Effector memory CD8-positive, alpha-beta T cell (primary cell): ENCODE measurements around the gene RBMS3.
"Not testable (repeated sequence)": the region's sequence is repeated elsewhere in the genome, so short reads cannot be mapped to it uniquely, and the experiment has no call there.

Source experiments
- ATAC-seq: fragments of 150-1000 bp; cut with Tn5 transposase; replicated peaks from 2 replicates; pipeline ENCODE4 v1.10.0; 2021; ENCODE audit warnings: mild to moderate bottlenecking, moderate library complexity
- DNase-seq, 3 experiments: peaks; one replicate each; pipeline ENCODE4 v3.0.0; 2021
- H3K27ac Mint-ChIP-seq, 2 donors: one replicate each; pipeline ENCODE4 v1.8.0; 2022; ENCODE audit warnings: mild to moderate bottlenecking in 2 of 2, mixed read lengths in 2 of 2, moderate library complexity in 2 of 2
- H3K27me3 Mint-ChIP-seq, 2 donors: one replicate each; pipeline ENCODE4 v1.8.0; 2022; ENCODE audit warnings: mixed read lengths in 2 of 2
- H3K36me3 Mint-ChIP-seq: one replicate; pipeline ENCODE4 v1.8.0; 2022; ENCODE audit warnings: mild to moderate bottlenecking, moderate library complexity, mixed read lengths; ENCODE audit not compliant: insufficient read depth
- H3K4me1 Mint-ChIP-seq, 2 donors: one replicate each; pipeline ENCODE4 v1.8.0; 2022; ENCODE audit warnings: low read depth in 2 of 2, mixed read lengths in 2 of 2
- H3K4me3 Mint-ChIP-seq, 2 donors: one replicate each; pipeline ENCODE4 v1.8.0; 2022; ENCODE audit warnings: mild to moderate bottlenecking in 2 of 2, mixed read lengths in 2 of 2, moderate library complexity in 2 of 2
- H3K9me3 Mint-ChIP-seq, 2 donors: one replicate each; pipeline ENCODE4 v1.8.0; 2022; ENCODE audit warnings: mixed read lengths in 2 of 2

RBMS3 gene

DNA sequence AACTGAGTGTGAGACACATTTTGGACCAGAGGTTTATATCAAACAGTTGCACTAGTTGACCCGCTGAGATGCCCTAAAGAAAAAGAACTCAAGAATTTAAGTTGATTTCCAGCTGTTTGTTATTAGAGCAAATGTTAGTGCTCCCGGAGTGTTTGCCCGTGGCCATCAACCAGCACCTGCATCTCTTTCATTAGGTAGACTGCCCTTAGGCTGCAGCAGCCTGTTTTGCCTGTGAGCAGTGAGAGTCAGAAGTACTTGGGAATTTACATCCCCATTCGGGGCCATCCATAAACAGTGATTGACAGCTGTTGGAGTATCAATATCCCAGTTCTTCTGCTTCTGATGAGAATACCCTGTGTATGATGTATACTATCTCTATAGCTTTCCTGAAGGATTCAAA lies 492.6 kb downstream of the RBMS3 start:
- Mint-ChIP-seq H3K27me3 (no peaks in the 10 kb centered on the region), H3K9me3 (no peaks in the 10 kb centered on the region), H3K4me1 (no peaks in the 10 kb centered on the region), H3K4me3 (no peak overlapping the region), H3K36me3 (no peaks in the 10 kb centered on the region), H3K27ac (no peak overlapping the region)
- DNase-seq = no peak
- no peak for ATAC-seq

DNA sequence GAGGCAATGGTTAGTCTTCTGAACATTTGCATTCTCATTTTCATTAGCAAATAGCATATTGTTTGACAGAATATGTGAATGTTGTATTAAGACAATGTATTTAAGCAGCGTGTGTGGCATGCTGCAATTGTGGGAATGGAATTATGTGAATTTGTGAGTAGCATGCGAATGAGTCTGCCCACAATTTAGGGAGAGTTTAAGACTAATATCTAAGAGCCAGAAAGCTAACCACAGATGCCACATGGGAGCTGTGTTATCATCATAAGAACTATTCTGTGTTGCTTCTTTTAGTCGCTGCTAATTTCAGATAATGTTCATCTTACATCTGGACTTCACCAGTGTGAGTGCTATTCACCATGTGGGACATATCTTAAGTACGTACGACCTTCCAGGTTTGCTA lies 494.5 kb downstream of the RBMS3 start:
- DNase-seq = no peak

DNA sequence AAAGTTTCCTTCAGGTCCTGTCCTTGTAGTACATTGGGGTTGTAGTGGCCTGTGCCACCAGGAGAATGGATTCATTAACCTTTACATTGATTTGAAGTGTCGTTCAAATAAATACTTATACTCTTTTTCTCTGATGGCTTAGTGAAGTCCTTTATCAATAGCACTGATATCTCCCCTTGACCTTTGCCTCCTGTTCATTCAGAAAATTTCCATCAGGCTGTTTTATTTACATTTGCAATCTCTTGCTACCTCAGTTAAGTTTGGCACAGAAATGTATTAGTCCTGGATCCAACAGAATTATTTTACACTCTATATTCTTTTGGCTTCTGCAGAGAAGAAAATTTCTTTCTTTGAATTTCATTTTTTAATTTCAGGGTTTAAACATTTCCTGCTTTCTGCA lies 497.0 kb downstream of the RBMS3 start:
- Mint-ChIP-seq H3K27ac (no peak overlapping the region), H3K27me3 (no peaks in the 10 kb centered on the region), H3K4me3 (no peak overlapping the region), H3K9me3 (no peaks in the 10 kb centered on the region), H3K36me3 (no peaks in the 10 kb centered on the region), H3K4me1 (no peaks in the 10 kb centered on the region)
- DNase-seq (no peak), ATAC-seq (no peak)

More for the DNA sequence above, 494.5 kb downstream of the RBMS3 start:
- Mint-ChIP-seq H3K27me3 (no peaks in the 10 kb centered on the region), H3K4me1 (no peaks in the 10 kb centered on the region), H3K9me3 (no peaks in the 10 kb centered on the region), H3K27ac (no peak overlapping the region), H3K36me3 (no peaks in the 10 kb centered on the region), H3K4me3 (no peak overlapping the region)
- no peak for ATAC-seq

DNA sequence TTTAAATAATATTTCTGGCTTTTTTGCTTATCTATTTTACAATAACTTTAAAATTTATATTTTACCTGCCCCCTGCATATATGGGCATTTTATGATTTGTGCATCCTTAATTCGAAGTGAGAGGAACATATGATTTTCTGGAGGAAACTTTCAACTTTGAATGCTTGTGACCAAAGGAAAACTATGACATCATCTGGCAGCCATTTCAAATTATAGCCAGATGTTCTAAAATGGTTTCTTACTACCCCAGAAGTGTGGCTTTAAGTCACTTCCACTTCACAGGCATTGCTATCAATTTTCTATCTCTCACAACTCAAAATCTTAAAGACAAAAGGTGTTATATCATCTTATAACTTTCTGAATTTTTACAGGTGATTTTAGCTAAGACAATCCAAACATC lies 508.8 kb downstream of the RBMS3 start:
- Mint-ChIP-seq H3K9me3 (peaks cover 0 to 5% of the 10 kb centered on the region in 2 donors), H3K4me1 (no peaks in the 10 kb centered on the region), H3K27me3 (no peaks in the 10 kb centered on the region), H3K36me3 (no peaks in the 10 kb centered on the region), H3K27ac (no peak overlapping the region), H3K4me3 (no peak overlapping the region)
- ATAC-seq (no peak), DNase-seq (no peak)

DNA sequence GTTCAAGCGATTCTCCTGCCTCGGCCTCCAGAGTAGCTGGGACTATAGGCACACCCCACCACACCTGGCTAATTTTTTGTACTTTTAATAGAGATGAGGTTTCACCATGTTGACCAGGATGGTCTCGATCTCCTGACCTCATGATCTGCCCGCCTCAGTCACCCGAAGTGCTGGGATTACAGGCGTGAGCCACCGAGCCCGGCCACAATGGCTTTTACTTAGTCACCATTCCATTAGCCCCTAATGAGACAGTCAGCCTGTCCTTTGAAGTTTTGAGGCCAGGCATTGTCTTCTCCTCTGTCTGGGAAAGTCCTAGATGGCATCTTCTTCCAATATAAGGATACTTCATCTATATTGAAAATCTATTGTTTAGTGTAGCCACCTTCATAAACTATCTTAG lies 515.9 kb downstream of the RBMS3 start:
- Mint-ChIP-seq H3K9me3 (peaks cover 0 to 1% of the 10 kb centered on the region in 2 donors), H3K27ac (no peak overlapping the region), H3K4me1 (no peaks in the 10 kb centered on the region), H3K4me3 (no peak overlapping the region), H3K27me3 (no peaks in the 10 kb centered on the region), H3K36me3 (no peaks in the 10 kb centered on the region)
- ATAC-seq = no peak
- no peak for DNase-seq

DNA sequence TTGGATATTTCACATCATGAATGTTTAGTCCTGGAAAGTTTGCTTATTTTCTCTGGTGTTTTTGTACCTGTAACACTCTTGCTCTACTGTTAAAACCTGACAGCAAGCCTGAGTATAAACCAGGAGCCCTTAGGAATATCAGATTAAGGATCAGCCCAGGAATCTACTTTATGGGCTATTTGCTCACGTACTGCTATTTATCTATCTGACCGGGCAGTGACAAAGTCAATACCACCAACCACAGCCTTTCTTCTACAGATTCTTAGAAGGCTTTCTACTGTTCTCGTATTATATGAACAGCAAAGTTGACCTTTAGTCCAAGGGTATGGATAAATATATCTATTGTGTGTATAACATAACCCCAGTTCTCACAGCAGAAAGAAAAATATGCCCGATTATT lies 521.2 kb downstream of the RBMS3 start:
- no peaks in the 10 kb centered on the region for H3K27me3 Mint-ChIP-seq
- no peak overlapping the region for H3K4me3 Mint-ChIP-seq
- H3K27ac Mint-ChIP-seq = no peak overlapping the region
- H3K4me1 Mint-ChIP-seq = no peaks in the 10 kb centered on the region
- H3K36me3 Mint-ChIP-seq = no peaks in the 10 kb centered on the region
- DNase-seq (no peak), ATAC-seq (no peak)
- peaks cover 0 to 3% of the 10 kb centered on the region in 2 donors for H3K9me3 Mint-ChIP-seq

DNA sequence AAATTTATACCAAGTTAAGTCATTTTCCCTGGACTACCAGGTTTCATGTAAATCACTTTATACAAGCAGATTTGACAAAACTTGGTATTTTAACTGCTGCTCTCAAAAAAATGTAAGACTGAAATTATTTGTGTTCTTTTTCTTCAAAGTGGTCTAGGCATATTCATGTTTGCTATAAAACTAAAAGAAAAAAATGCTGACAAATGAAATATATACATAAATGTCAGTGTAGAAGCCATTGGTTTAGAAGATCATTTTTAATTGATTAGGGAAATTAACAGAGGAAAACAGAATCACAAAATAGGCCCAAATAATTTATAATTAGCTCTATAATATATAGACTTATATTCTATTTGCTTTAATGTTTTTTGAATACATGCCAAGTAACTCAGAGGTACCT lies 523.2 kb downstream of the RBMS3 start:
- DNase-seq (no peak), ATAC-seq (no peak)
- Mint-ChIP-seq H3K36me3 (no peaks in the 10 kb centered on the region), H3K9me3 (peaks cover 0 to 3% of the 10 kb centered on the region in 2 donors), H3K27me3 (no peaks in the 10 kb centered on the region), H3K27ac (no peak overlapping the region), H3K4me3 (no peak overlapping the region), H3K4me1 (no peaks in the 10 kb centered on the region)

DNA sequence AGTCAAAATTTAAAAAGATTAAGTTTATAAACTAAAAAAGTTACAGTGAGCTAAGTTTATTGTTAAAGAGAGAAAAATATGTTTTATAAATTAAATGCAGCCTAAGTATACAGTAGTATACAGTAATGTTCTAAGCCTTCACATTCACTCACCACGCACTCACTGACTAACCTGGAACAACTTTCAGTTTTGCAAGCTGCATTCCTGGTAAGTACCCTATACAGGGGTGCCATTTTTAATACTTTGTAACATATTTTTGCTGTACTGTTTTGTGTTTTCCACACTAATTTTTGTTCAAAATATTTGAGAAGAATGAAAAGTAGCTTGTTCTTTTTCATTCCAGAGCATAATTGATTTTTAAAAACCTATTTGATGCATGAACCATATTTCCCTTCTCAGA lies 524.9 kb downstream of the RBMS3 start:
- peaks cover 0 to 3% of the 10 kb centered on the region in 2 donors for H3K9me3 Mint-ChIP-seq
- ATAC-seq (no peak), DNase-seq (no peak)
- no peaks in the 10 kb centered on the region for H3K36me3 Mint-ChIP-seq
- H3K27ac Mint-ChIP-seq = no peak overlapping the region
- H3K4me1 Mint-ChIP-seq = no peaks in the 10 kb centered on the region
- H3K27me3 Mint-ChIP-seq = no peaks in the 10 kb centered on the region
- H3K4me3 Mint-ChIP-seq = no peak overlapping the region

DNA sequence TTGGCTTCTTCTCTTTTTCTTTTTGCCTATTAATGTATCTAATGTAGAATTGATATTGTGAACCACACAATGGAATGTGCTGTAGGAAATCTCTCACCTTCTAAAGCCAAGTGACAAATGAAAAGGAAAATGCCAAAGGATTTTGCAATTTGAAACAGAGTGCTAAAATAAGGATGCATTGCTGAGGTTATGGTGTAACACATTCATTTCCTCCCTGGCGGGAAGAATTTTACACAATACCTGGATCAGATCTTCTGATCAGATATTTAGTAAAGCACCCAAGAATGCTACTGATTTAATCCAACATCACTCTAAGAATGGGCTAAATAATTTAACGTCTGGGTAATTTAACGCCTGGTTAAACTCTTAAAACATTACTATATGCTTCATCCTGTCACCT lies 527.5 kb downstream of the RBMS3 start:
- not testable (repeated sequence) for H3K4me1 Mint-ChIP-seq, DNase-seq, H3K36me3 Mint-ChIP-seq, H3K4me3 Mint-ChIP-seq, H3K9me3 Mint-ChIP-seq, ATAC-seq, H3K27me3 Mint-ChIP-seq, H3K27ac Mint-ChIP-seq

DNA sequence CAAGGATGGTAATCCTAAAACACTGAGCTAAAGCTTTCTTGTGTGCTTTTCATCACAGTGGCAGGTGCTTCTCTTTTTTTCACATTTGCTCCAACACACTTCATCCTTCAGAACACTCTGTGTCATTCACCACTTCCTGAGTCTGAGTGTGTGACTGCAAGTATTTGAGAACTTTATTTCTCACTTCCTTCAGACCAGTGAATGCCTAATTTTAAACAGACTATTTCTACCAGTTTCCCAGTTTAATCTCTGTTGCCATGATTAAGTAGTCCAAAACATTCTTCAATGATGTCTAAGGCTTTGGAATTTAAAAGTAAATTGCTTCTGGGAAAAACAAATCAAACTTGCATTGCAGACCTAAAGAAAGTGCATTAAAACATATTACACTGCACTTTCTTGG lies 541.2 kb downstream of the RBMS3 start:
- ATAC-seq = no peak
- DNase-seq = no peak
- Mint-ChIP-seq H3K27me3 (no peaks in the 10 kb centered on the region), H3K4me1 (no peaks in the 10 kb centered on the region), H3K9me3 (peaks cover 0 to 5% of the 10 kb centered on the region in 2 donors), H3K4me3 (no peak overlapping the region), H3K27ac (no peak overlapping the region), H3K36me3 (no peaks in the 10 kb centered on the region)

DNA sequence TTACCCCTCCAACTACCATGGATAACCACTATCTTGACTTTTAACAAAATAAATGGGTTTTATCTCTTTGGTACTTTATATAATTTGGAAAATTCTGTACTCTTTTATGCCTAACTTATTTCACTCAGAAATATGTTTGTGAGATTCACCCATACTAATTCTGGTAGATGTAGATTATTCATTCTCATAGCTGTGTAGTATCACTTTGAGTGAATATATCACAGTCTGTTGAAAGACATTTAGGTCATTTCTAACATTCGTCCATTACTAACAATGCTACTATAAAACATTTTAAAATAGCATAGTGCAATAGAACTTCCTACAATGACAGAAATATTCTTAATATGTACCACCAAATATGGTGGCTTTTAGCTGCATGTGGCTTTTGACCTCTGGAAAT lies 542.4 kb downstream of the RBMS3 start:
- no peak for DNase-seq
- no peaks in the 10 kb centered on the region for H3K36me3 Mint-ChIP-seq

DNA sequence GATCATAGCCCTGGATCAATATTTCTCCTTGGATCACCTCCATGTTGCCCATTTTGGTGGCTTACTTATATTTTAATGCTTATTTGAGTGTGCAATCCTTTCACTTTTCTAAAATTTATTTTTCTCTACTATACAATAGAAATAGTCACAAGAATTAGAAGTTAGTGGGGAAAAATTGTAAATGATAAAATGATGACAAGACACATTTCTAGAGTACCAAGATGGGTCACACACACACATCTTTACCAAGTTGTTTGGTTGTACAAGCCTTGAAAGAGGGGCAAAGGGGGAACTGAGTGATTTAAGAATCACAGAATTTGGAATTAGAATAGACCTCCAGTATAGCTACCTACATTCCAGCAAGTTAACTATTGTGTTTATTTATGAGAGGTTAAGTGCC lies 545.8 kb downstream of the RBMS3 start:
- H3K27me3 Mint-ChIP-seq = no peaks in the 10 kb centered on the region
- H3K27ac Mint-ChIP-seq = no peak overlapping the region
- H3K4me1 Mint-ChIP-seq = no peaks in the 10 kb centered on the region
- H3K36me3 Mint-ChIP-seq = no peaks in the 10 kb centered on the region
- no peak for DNase-seq
- H3K9me3 Mint-ChIP-seq = peaks cover 0 to 5% of the 10 kb centered on the region in 2 donors
- no peak overlapping the region for H3K4me3 Mint-ChIP-seq
- no peak for ATAC-seq

More for the DNA sequence above, 542.4 kb downstream of the RBMS3 start:
- no peak overlapping the region for H3K4me3 Mint-ChIP-seq
- peaks cover 0 to 5% of the 10 kb centered on the region in 2 donors for H3K9me3 Mint-ChIP-seq
- no peaks in the 10 kb centered on the region for H3K27me3 Mint-ChIP-seq
- ATAC-seq = no peak
- no peaks in the 10 kb centered on the region for H3K4me1 Mint-ChIP-seq
- no peak overlapping the region for H3K27ac Mint-ChIP-seq

DNA sequence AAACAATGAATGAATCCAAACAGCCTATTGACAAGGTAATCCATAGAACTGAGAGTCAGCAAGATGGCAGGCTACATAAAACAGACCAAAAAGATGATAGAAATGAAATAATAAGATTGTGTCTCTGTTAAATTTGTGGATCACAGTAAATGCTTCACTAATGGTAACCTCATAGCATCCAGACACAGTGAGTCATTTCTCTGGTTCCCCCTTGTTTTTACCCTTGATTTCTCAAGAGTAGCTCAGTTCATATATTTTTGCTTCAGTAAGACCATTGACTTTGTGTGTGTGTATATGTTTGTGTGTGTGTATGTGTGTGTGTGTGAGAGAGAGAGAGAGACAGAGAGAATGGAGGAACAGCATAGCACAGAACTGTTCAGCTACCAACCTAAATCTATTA lies 546.9 kb downstream of the RBMS3 start:
- H3K4me3 Mint-ChIP-seq = no peak overlapping the region
- no peak for DNase-seq
- peaks cover 0 to 2% of the 10 kb centered on the region in 2 donors for H3K9me3 Mint-ChIP-seq
- H3K27me3 Mint-ChIP-seq = no peaks in the 10 kb centered on the region
- H3K27ac Mint-ChIP-seq = no peak overlapping the region
- H3K4me1 Mint-ChIP-seq = no peaks in the 10 kb centered on the region
- H3K36me3 Mint-ChIP-seq = no peaks in the 10 kb centered on the region
- no peak for ATAC-seq

DNA sequence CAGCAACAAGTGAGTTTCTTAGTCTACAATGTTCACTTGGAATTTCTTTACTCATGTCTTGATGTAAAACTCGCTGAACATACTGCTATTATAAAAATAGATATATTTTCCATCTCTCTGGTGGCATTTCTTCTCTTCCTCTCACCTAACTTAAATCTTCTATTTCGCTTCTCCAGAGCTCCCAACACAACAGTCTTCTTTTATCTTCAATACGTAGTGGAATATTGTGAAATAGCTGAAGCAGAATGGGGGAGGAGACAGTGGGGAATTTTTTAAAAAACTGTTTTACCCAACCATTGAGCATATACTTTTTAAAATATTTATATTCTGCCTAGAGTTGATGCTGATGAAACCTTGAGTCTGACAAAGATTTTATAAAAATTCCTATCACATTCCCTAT lies 548.5 kb downstream of the RBMS3 start:
- H3K4me3 Mint-ChIP-seq = no peak overlapping the region
- ATAC-seq (no peak), DNase-seq (no peak)
- no peaks in the 10 kb centered on the region for H3K27me3 Mint-ChIP-seq
- H3K4me1 Mint-ChIP-seq = no peaks in the 10 kb centered on the region
- H3K9me3 Mint-ChIP-seq = peaks cover 0 to 4% of the 10 kb centered on the region in 2 donors
- no peak overlapping the region for H3K27ac Mint-ChIP-seq
- H3K36me3 Mint-ChIP-seq = no peaks in the 10 kb centered on the region

DNA sequence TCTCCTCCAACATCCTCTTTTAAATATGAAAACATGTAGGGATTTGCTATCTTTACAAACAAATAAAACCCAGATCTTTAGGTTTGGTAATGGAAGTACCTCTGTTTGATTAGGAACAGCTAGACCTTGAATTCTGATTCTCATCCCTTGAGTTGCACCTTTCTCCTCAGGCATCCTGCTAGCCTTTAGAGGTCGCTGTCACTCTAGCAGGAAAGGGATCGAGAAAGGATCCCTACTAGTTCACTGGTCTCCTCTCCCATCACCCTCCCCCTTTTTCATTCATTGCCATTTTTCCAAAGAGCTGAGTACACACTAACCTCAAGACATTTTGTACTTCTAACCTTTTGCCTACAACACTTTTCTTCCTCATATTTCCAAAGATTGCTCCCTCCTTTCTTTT lies 569.8 kb downstream of the RBMS3 start:
- H3K4me3 Mint-ChIP-seq = no peak overlapping the region
- ATAC-seq (no peak), DNase-seq (no peak)
- H3K9me3 Mint-ChIP-seq = peaks cover 4 to 7% of the 10 kb centered on the region in 2 donors
- no peaks in the 10 kb centered on the region for H3K4me1 Mint-ChIP-seq
- H3K36me3 Mint-ChIP-seq = no peaks in the 10 kb centered on the region
- no peak overlapping the region for H3K27ac Mint-ChIP-seq
- no peaks in the 10 kb centered on the region for H3K27me3 Mint-ChIP-seq
